Activated naive CD4-positive, alpha-beta T cell treated with anti-CD3 and anti-CD28 coated beads, Interleukin-2, amount 50 U/mL, for 72 hours (primary cell): ENCODE results near the gene PFKFB4. TPM values are rescaled to one million over a fixed set of nuclear protein-coding genes. Genes with fewer than 3 reads are reported as not detected.

Experiments used
- ATAC-seq, 2 donors: fragments of 150-1000 bp; cut with Tn5 transposase; 2 replicates each; pipeline ENCODE4 v1.10.0; 2021; ENCODE audit warnings: mild to moderate bottlenecking in 2 of 2, moderate library complexity in 2 of 2
- DNase-seq, 2 donors: peaks; one replicate each; pipeline ENCODE4 v3.0.0; 2021 to 2022; ENCODE audit warnings: low spot score in 2 of 2
- H3K27ac Mint-ChIP-seq, 2 donors: one replicate each; pipeline ENCODE4 v1.8.0; 2022; ENCODE audit warnings: mild to moderate bottlenecking in 2 of 2, mixed read lengths in 2 of 2
- H3K36me3 Mint-ChIP-seq, 2 donors: one replicate each; pipeline ENCODE4 v1.8.0; 2022; ENCODE audit warnings: mixed read lengths in 2 of 2
- H3K9me3 Mint-ChIP-seq, 2 donors: one replicate each; pipeline ENCODE4 v1.8.0; 2022; ENCODE audit warnings: mixed read lengths in 2 of 2
- total RNA-seq, 2 donors: library from RNA; stranded (reverse); gene quantifications; one replicate each; pipeline ENCODE4 v1.2.3, GENCODE V29; 2022

PFKFB4 gene
- total RNA-seq, 2 donors from 2014 or later, result 6.3 to 139 TPM

DNA sequence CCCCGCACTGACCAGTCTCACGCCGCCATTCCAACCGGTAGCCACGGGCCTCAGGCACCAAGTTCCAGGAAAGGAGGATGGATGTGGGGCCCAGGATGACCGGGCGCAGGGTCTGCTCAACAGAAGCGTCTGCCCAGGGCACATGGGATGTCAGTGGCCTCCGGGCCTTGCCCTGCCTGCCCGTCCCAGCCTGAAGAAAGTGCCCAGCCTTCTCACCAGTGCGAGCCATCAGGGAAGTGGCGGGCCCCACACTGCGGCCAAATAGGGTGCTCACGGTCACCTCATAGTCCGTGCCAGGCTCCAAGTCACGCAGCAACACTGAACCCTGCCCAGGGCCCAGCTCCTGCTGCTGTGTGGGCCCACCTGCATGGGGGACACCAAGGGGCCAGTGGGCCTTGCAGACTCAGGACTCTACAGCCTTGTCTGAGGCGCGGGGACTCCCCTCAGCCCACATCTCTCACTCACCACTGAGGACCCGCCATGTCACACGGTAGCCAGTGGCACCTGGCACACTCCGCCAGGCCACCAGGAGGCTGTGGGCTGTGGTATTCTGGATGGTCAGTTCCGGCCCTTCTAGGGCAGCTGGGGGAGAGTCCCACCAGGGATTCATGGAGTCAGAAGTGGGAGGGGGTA is 35.4 kb upstream of the PFKFB4 start:
- Mint-ChIP-seq H3K36me3 (no peaks in the 10 kb centered on the region), H3K9me3 (no peaks in the 10 kb centered on the region), H3K27ac (no peak overlapping the region)
- ATAC-seq (no peak), DNase-seq (no peak)

GRCh38 chr3:48591436-48591835 is 34.8 kb upstream of the PFKFB4 start:
- no peak overlapping the region for H3K27ac Mint-ChIP-seq
- ATAC-seq, result peak in 1 of 2 donors; percentile 8
- DNase-seq, result no peak
- H3K36me3 Mint-ChIP-seq, result no peaks in the 10 kb centered on the region
- no peaks in the 10 kb centered on the region for H3K9me3 Mint-ChIP-seq

- DNase-seq (no peak), ATAC-seq (no peak)
- Mint-ChIP-seq H3K36me3 (no peaks in the 10 kb centered on the region), H3K27ac (no peak overlapping the region), H3K9me3 (no peaks in the 10 kb centered on the region)
Measured at GRCh38 chr3:48588230-48588629, 31.6 kb upstream of the PFKFB4 start.

- H3K9me3 Mint-ChIP-seq, result no peaks in the 10 kb centered on the region
- DNase-seq (no peak), ATAC-seq (no peak)
- H3K27ac Mint-ChIP-seq, result no peak overlapping the region
- H3K36me3 Mint-ChIP-seq, result no peaks in the 10 kb centered on the region
Measured at GRCh38 chr3:48587686-48588085, 31.1 kb upstream of the PFKFB4 start.

- H3K9me3 Mint-ChIP-seq, result no peaks in the 10 kb centered on the region
- DNase-seq (no peak), ATAC-seq (no peak)
- no peaks in the 10 kb centered on the region for H3K36me3 Mint-ChIP-seq
- no peak overlapping the region for H3K27ac Mint-ChIP-seq
Measured at GRCh38 chr3:48585411-48585810, 28.8 kb upstream of the PFKFB4 start.

DNA sequence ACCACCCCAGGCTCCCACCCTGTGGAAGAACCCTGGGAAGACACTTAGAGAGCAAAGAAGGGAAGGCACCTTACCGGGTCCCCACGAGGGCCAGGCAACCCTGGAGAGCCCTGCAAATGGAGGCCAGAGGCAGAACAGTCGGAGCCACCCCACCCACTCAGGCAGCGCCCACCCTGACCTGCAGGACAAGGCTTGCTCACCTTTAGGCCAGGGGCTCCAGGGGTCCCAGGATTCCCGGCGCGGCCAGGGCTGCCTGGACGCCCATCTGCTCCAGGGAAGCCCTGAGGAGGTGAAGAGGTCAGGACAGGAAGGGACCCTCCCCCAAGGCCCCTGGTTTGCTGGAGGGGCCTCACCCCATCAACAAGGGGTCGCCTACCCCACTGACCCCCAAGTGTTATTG is 28.2 kb upstream of the PFKFB4 start:
- DNase-seq (no peak), ATAC-seq (no peak)
- no peaks in the 10 kb centered on the region for H3K36me3 Mint-ChIP-seq
- no peaks in the 10 kb centered on the region for H3K9me3 Mint-ChIP-seq
- H3K27ac Mint-ChIP-seq, result peak overlapping the region in 1 of 2 donors; percentile 60

DNA sequence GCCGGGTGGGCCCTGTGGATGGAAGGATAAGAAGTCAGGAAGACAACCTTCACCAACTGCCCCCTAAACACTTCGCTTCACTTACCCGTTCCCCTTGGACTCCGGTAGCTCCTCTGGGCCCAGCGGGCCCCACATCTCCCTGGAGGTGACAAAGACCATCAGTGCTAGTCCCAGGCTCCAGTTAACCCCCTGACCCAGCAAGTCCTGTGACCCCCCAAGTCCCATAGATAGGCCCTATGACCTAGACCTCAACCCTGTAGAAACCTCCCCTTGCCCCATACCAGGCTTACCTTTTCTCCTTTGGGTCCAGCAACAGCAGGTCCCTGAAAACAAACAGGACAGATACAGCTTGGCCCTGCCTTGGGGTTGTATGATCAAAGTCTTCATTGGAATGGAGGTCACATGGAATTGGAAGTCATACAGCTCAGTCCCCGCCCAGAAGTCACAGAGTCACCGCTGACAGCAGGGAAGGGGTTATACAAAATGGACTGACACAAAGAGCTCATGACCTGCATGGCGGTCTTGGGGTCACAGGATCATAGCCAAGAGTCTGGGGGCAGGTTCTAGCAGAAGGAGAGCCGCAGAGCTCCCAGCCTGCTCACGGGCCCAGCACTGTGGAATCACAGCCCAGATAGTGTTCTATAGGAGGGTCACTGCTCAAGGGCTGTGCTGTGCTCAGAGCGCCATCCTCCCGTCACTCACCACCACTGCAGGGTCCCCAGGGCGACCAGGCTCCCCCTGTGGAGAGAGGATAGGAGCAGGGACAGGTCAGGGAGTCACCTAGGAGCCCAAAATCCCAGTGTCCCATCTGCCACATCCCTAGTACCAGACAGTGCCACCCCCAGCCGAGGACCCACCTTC is 25.2 kb upstream of the PFKFB4 start:
- Mint-ChIP-seq H3K27ac (peak overlapping the region; percentile 15 to 55), H3K36me3 (no peaks in the 10 kb centered on the region), H3K9me3 (no peaks in the 10 kb centered on the region)
- no peak for ATAC-seq
- no peak for DNase-seq

DNA sequence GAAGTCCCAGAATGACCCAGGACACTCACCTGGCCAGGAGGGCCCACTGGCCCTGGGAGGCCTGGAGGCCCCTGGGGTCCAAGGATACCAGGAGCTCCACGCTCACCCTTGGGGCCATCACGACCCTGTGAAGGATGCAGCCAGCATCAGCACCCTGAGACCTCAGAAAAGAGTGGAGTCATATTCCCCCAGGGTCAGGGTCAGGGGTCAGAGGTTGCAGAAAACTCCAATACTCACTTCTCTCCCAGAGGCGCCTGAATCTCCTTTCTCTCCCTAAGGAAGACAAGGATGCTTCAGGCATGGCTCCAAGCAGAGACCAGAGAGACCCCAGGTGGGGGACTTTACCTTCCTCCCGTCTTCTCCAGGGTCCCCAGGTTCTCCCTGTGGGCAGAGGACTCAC is 20.0 kb upstream of the PFKFB4 start:
- Mint-ChIP-seq H3K9me3 (no peaks in the 10 kb centered on the region), H3K36me3 (no peaks in the 10 kb centered on the region), H3K27ac (no peak overlapping the region)
- no peak for DNase-seq
- ATAC-seq, result no peak

DNA sequence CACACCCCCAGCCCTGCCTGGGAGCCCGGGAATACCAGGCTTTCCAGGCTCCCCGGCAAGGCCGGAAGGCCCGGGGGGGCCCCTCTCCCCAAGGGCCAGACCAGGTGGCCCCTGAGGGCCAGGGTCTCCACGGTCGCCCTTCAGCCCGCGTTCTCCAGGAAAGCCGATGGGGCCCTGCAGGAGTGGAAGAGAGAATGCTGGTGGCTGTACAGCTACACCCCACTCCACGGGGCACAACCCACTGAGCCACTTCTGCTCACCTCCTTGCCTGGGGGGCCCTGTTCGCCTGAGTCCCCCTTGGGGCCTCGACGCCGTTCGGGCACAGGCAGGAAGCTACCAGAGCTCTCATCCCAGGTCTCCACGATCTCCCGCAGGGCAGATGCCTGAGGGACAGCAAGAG is 18.8 kb upstream of the PFKFB4 start:
- Mint-ChIP-seq H3K9me3 (no peaks in the 10 kb centered on the region), H3K36me3 (no peaks in the 10 kb centered on the region), H3K27ac (no peak overlapping the region)
- ATAC-seq, result no peak
- no peak for DNase-seq

DNA sequence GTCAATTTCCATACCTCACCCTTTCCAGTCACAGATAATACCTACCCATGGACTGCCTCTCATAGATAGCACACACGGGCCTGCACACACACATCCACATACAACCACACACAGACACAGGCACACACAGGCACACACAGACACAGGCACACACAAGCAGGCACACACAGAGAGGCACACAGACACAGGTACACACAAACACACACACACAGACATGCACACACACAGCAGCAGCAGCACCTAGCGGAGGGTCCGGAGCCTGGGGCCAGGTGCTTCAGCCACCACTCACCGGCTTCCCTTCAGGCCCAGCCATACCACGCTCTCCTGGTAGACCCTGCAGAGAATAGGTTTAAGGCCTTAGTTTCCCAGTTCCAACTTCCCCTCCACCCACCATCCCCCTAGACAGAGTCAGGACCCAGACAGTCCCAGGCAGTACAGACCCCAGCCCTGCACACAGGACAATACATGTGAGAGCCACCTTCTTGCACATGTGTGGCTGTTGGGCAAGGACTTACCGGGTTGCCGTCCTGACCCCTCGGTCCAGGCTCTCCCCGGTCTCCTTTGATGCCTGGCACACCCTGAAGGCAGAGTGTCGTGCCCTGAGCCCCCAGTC is 17.5 kb upstream of the PFKFB4 start:
- no peak overlapping the region for H3K27ac Mint-ChIP-seq
- H3K9me3 Mint-ChIP-seq, result no peaks in the 10 kb centered on the region
- DNase-seq (no peak), ATAC-seq (no peak)
- H3K36me3 Mint-ChIP-seq, result no peaks in the 10 kb centered on the region

DNA sequence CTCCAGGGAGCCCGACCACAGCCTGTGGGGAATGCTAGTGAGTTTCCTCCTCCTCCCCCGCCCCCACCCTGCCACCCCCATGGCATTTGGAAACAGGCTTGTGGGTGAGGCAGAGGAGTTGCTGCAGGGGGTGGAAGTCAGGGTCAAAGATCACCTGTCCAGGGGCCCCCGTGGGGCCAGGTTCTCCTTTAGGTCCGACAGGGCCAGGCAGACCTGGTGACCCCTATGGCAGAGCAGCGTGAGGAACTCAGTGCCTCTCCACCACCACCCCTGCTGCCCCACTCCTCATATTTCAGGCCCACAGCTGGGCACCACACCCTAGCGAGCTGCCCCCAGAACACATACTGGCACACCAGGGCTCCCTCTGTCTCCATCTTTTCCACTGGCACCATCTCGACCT is 15.9 kb upstream of the PFKFB4 start:
- Mint-ChIP-seq H3K9me3 (no peaks in the 10 kb centered on the region), H3K27ac (peak overlapping the region; percentile 44 to 59), H3K36me3 (no peaks in the 10 kb centered on the region)
- ATAC-seq, result no peak
- DNase-seq, result no peak

DNA sequence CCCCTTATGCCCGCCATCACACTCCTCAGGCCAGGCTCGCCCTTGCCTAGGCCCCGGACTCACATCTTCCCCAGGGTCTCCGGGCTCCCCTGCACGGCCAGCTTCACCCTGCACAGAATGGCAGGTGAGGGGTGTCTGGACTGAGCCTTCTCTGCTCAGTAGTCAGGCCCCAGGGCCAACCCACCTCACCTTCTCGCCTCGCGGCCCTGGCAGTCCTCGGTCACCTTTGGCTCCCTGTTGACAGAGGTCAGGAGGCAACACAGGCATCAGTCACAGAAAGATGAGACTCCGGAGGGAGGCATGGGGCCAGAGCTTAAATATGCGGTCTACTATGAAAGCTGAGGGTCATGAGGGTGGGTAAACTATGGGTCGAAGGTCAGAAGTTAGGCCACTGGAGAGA is 15.3 kb upstream of the PFKFB4 start:
- DNase-seq (no peak), ATAC-seq (no peak)
- Mint-ChIP-seq H3K9me3 (no peaks in the 10 kb centered on the region), H3K36me3 (no peaks in the 10 kb centered on the region), H3K27ac (no peak overlapping the region)

- no peaks in the 10 kb centered on the region for H3K9me3 Mint-ChIP-seq
- no peak for DNase-seq
- ATAC-seq, result no peak
- no peaks in the 10 kb centered on the region for H3K36me3 Mint-ChIP-seq
- H3K27ac Mint-ChIP-seq, result peak overlapping the region in 1 of 2 donors; percentile 36
Measured at GRCh38 chr3:48569808-48570450, 13.3 kb upstream of the PFKFB4 start.

DNA sequence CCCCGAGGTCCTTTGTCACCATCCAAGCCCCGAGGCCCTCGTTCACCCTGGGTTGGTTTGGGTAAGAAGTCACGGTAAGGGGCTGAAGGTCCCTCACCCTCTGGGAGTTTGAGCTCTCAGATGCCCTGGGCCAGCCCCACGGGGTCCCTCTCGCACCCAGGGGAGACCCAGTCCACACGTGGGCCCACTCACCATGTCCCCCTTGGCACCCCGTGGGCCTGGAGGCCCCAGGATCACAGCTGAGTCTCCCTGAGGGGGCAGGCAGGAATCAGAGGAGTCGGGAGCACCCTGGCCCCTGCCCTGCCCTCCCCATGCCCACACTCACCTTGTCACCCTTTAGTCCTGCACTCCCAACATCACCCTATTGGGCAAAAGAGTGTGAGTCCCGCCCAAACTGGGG is 12.8 kb upstream of the PFKFB4 start:
- ATAC-seq, result no peak
- no peaks in the 10 kb centered on the region for H3K9me3 Mint-ChIP-seq
- H3K27ac Mint-ChIP-seq, result peak overlapping the region in 1 of 2 donors; percentile 36

GRCh38 chr3:48568476-48568875 is 11.9 kb upstream of the PFKFB4 start:
- ATAC-seq (no peak), DNase-seq (no peak)
- Mint-ChIP-seq H3K36me3 (no peaks in the 10 kb centered on the region), H3K9me3 (no peaks in the 10 kb centered on the region), H3K27ac (no peak overlapping the region)

More for the DNA sequence above, 12.8 kb upstream of the PFKFB4 start:
- DNase-seq, result no peak
- H3K36me3 Mint-ChIP-seq, result no peaks in the 10 kb centered on the region

DNA sequence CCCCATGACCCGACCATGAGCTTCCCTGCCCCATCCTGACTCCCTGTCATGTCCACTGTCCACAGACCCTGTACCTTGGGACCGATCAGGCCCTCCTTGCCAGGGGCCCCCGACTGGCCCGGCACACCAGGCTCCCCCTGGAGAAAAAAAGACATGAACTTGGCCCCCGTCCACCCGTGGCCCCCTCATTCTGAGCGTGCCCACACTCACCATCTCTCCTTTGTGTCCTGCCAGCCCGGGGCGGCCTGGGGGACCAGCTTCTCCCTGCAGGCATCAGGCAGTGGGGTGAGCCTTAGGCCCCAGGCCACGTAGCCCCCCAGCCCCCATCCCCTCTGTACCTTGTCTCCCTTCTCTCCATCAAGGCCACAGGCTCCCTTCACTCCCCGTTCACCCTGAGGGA is 10.9 kb upstream of the PFKFB4 start:
- Mint-ChIP-seq H3K9me3 (no peaks in the 10 kb centered on the region), H3K27ac (peak overlapping the region in 1 of 2 donors; percentile 64), H3K36me3 (no peaks in the 10 kb centered on the region)

GRCh38 chr3:48567090-48567489 is 10.5 kb upstream of the PFKFB4 start:
- Mint-ChIP-seq H3K9me3 (no peaks in the 10 kb centered on the region), H3K36me3 (no peaks in the 10 kb centered on the region), H3K27ac (peak overlapping the region in 1 of 2 donors; percentile 64)
- no peak for ATAC-seq
- DNase-seq, result no peak

More for the DNA sequence above, 10.9 kb upstream of the PFKFB4 start:
- ATAC-seq (no peak), DNase-seq (no peak)
